NCI-H2196 (cell line): ENCODE data around the gene RHOB.

Experiments used
- DNase-seq: peaks from one replicate; lab custom pipeline; 2025; ENCODE audit not compliant: unreplicated experiment; lab: John Stamatoyannopoulos, UW

Gene RHOB

DNA sequence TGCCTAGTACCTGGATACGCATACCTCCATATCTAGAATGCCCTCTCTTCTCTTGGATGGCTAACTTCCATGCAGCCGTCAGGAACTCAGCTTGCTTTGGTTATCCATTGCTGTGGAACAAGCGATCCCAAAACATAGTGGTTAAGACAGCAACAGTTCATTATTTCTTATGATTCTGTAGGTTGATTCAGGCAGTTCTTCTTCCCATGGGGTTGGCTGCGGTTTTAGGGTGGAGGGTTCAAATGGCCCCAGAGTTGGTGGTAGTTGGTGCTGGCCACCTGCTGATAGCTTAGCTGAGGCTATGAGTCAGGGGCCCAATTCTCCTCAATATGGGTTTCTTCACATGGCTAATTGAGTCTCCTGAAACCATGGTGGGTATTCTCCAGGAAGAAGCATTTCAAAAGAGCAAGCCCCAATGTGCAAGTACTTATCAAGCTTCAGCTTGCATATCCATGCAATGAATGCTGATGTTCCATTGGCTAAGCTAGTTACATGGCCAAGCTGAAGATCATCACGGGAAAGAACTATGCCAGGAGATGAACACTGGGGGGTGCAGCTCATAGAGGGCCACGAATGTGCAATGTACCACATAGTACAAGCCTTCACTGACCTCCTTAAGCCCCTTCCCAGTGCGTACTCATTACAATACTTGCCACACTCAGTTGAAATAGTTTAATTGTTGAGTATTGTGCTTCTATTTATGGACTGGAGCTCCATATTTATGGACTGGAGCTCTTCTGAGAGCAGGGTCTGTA, 10.0 kb upstream of the RHOB start:
- no peak for DNase-seq

DNA sequence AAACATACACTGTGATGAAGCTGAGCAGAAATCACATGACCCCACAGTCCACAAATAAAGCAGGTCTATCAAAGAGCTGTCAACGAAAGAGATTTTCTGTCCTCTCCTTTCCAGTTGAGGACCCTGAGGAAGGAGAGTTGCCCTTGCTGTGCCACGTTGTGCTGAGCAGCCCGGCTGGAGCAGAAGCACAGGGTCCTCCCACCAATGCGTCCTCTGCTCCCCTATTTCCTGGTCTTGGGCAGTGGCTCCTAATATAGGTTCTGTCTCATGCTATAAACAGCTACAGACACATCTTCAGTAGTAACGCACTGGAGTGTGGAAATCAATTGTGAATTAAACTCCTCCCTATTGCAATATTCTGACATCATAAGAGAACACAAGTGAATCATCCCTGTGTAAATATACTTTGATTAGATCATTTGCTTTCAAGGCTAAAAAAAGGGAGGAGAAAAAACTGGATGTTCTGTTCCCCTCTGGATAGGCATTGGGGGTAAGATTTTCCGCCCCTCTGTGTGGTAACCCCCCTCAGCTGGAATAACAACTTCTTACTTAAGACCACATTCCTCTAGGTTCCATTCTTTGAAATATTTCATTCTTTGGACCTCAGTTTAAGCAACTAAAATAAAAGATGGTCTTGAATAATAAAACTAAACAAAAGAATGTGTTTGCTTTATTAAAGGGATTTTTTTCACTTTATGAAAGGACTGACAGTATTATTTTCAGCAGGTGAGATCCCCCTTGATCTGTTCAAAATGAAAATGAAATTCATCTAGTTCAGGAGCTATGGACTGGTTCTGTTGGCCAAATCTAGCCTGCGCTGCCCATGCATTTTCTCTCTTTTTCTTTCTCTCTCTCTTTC, 8.3 kb upstream of the RHOB start:
- peak; percentile 57 for DNase-seq

DNA sequence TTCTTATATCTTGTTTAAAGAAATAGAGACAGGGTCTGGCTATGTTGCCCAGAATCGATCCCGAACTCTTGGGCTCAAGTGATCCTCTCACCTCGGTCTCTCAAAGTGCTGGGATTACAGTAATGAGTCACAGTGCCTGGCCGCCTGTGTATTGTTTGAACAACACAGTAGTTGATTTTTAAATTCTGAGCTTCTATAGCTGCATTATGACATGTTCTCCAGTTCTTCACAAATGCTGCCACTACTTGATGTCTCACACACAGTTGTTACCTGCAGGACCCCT, 7.7 kb upstream of the RHOB start:
- DNase-seq: no peak

DNA sequence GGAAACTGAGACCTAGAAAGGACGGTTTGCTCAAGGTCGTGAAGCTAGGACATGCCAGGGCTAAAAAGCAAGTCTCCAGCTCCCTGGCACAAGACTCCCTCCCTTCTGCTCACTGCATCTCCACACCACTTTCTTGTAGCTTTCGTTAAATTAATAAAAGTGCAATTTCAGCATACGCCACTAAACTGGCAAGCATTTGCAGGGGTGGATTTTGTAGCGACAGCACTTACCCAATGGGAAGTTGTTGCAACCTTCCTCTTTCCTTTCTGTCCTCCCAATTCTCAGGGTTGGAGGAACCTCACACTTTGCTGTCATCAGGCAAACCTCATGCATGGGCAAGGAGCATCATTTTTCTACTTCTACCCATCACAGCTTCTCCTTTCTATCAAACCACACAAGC, 7.4 kb upstream of the RHOB start:
- DNase-seq: no peak

DNA sequence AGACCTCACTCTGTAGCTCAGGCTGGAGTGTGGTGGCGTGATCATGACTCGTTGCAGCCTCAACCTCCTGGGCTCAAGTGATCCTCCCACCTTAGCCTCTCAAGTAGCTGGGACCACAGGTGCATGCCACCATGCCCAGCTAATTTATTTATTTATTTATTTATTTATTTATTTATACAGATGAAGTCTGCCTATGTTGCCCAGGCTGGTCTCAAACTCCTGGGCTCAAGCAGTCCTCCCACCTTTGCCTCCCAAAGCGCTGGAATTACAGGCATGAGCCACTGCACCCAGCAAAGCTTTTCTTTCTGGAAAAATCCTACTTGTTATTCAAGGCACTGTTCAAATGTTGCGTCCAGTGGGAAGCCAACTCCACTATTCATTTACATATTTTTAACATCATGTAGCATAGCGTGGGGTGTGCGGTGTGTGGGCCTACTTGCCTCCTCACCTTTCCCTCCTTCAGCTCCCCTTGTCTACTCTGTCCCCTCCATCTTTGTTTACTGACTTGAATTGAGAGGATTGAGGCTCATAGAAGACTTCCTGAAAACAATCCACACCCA, 6.8 kb upstream of the RHOB start:
- no peak for DNase-seq

DNA sequence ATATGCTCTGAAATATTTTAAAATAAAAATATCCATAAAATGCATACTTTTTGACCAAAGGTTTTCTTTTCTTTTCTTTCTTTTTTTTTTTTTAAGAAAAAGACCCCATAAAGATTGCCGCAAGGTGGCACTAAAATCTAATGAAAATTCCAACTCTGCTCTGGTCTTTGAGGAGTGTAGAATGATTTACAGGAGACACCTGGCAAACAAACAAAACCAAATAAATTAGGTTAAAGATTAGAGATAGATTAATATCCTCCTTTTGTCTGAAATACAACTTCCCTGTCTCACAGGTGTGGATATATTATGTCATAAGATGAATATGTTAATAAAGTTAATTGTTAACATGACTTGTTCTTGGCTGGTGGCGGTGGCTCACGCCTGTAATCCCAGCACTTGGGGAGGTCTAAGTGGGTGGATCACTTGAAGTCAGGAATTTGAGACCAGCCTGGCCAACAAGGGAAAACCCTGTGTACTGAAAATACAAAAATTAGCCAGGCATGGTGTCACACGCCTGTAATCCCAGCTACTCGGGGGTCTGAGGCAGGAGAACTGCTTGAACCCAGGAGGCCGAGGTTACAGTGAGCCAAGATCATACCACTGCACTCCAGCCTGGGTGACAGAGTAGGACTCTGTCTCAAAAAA, 3.5 kb upstream of the RHOB start:
- DNase-seq: peak; percentile 60

DNA sequence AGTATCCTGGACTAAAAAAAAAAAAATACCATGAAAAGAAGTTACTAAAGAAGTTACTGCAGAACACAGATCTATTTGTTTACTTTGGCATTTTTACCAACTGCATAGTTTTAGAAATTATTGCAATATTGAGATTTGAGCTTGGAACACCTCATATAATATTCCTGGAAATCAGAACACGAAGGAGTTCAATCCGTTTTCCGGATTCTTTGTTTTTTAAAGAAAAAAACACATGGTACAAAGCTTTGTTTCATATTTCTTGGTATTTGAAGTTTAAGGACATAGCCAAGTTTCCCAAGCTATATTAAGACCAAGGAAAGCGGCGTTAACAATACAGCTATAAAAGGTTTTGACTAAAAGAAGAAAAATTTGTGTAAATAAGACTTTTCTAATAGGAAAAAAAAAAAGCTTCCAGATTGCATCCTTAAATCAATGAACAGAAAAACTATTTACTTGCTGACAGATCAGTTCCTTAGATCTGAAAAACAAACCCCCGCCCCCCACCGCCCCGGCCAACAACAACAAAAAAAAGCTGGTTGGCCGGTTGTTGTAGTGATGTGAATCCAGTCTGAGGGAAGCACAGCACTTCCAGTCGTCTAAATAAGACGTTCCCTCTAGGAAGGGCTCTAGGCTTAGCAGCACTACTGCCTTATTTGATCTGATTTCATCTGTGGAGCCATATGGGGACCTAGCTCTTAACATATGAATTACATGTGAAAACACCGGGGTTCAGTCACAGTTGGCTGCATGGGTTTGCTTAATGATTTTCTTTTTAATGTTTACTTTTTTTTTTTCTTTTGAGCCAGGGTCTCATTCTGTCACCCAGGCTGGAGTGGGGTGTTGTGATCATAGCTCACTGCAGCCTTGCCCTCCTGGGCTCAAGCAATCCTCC, 2.5 kb upstream of the RHOB start:
- no peak for DNase-seq

DNA sequence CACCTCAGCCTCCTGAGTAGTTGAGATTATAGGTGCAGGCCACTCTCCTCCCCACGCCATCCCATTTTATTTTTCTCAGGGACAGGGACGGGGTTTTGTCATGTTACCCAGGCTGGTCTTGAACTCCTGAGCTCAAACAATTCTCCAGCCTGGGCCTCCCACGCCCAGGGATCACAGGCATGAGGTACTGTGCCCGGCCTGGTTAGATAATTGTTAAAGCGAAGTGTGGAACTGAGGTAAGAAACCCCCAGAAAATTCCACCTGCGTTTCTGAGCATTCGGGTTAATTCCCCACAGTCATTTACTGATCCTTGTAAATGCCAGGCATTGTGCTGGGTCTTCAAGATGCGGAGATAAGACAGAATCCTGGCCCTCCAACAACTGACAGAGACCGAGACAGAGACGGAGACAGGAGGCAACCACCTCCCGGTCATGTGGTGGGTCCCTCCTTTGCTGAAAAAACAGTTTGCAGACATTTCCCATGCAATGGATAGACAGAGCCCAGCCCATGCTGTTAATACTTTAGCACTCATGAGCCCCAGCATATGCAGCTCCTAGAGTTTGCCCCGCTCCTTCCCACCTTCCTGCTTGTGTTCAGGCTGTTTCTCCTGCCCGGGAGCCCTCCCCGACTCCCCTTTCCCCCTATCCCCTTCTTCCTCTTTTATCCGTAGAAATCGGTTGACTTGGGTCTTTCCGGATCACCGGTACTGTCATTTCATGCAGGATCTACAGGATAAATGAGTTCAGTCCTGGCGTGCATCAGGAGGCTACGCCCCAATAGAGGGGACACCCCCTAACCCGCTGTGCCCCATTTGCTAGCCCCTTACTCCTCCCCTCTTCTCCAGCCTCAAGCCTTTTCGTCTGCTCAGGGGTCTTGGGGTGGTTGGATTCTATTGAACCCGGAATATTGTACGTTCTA, 1.6 kb upstream of the RHOB start:
- DNase-seq: no peak

DNA sequence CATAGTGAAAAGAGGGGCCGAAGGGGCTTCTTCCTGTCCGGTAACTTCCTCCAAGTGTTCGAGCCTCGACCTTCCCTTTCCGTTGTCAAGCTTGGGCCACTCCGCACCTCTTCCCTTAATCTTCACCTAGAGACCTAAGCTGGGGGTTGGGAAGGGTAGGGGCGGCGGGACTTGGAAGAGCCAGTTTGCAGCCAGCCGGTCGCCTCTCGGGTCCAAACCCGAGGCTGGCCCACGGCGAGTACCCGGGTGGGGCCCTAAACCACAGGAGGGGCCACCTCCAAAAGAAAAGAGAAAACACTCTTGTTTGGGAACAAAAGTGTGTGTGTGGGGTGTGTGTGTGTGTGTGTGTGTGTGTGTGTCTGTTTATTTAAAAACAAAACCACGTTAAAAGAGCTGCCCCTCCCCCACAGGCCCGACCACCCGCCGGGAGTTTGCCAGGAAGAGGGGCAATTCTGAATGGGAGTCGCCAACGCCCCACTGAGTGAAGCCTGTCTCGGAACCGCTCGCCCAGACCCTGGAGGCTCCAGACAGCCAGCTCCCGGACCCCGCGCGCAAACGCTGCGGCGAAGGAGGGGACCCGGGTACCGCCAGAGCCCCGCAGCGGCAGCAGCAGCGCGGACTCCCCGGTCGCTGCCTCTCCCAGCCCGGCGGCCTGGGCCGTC, 488 bp upstream of the RHOB start:
- DNase-seq: no peak

DNA sequence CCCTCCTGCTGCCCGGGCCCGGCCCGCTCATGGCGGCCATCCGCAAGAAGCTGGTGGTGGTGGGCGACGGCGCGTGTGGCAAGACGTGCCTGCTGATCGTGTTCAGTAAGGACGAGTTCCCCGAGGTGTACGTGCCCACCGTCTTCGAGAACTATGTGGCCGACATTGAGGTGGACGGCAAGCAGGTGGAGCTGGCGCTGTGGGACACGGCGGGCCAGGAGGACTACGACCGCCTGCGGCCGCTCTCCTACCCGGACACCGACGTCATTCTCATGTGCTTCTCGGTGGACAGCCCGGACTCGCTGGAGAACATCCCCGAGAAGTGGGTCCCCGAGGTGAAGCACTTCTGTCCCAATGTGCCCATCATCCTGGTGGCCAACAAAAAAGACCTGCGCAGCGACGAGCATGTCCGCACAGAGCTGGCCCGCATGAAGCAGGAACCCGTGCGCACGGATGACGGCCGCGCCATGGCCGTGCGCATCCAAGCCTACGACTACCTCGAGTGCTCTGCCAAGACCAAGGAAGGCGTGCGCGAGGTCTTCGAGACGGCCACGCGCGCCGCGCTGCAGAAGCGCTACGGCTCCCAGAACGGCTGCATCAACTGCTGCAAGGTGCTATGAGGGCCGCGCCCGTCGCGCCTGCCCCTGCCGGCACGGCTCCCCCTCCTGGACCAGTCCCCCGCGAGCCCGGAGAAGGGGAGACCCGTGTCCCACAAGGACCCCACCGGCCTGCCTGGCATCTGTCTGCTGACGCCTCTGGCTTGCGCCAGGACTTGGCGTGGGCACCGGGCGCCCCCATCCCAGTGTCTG, 767 bp downstream of the RHOB start:
- DNase-seq: no peak

DNA sequence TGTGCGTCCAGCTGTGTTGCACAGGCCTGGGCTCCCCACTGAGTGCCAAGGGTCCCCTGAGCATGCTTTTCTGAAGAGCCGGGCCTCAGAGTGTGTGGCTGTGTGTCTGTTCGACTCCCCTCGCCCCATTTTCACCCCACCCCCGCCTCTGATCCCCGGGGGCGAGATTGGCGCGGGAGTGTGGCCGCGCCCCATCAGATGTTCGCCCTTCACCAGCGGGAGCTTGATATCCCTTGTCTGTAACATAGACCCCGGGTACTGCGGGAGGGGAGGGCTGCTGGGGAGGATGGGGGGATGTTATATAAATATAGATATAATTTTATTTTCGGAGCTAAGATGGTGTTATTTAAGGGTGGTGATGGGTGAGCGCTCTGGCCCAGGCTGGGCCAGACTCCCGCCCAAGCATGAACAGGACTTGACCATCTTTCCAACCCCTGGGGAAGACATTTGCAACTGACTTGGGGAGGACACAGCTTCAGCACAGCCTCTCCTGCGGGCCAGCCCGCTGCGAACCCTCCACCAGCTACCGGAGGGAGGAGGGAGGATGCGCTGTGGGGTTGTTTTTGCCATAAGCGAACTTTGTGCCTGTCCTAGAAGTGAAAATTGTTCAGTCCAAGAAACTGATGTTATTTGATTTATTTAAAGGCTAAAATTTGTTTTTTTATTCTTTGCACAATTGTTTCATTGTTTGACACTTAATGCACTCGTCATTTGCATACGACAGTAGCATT, 1.5 kb downstream of the RHOB start:
- DNase-seq: no peak

DNA sequence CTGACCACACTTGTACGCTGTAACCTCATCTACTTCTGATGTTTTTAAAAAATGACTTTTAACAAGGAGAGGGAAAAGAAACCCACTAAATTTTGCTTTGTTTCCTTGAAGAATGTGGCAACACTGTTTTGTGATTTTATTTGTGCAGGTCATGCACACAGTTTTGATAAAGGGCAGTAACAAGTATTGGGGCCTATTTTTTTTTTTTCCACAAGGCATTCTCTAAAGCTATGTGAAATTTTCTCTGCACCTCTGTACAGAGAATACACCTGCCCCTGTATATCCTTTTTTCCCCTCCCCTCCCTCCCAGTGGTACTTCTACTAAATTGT, 2.1 kb downstream of the RHOB start:
- DNase-seq: no peak

DNA sequence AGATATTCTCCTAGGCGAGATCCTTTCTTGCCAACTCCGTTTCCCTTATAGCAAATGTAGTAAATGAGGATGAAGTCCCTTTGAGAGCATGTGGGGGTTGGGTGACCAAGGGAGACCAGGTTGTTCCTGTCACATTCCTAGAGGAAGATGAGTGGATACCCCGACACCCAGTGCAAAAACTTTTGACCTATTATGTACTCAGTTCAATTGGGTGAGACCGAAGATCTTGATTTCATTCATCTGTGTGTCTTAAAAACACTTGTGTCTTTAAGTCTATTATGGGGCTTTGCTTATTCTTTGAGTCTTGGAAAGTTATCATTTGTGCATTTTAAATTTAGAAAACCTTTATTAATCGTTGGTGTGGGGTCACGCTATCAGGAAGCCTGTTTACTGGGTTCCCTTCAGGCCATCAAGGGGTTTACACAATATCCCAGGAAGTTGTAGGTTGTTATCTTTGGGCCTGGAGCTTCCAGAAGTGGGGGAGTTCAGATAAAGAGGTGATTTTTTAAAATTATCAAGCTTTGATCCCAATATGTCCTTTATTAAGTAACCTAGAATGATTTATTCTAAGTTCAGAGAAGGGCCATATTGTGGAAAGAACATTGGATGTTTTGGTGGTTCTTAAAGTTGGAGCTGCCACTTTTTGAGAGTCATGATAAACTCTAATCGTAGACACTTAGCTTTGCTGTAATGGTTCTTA, 2.8 kb downstream of the RHOB start:
- no peak for DNase-seq

DNA sequence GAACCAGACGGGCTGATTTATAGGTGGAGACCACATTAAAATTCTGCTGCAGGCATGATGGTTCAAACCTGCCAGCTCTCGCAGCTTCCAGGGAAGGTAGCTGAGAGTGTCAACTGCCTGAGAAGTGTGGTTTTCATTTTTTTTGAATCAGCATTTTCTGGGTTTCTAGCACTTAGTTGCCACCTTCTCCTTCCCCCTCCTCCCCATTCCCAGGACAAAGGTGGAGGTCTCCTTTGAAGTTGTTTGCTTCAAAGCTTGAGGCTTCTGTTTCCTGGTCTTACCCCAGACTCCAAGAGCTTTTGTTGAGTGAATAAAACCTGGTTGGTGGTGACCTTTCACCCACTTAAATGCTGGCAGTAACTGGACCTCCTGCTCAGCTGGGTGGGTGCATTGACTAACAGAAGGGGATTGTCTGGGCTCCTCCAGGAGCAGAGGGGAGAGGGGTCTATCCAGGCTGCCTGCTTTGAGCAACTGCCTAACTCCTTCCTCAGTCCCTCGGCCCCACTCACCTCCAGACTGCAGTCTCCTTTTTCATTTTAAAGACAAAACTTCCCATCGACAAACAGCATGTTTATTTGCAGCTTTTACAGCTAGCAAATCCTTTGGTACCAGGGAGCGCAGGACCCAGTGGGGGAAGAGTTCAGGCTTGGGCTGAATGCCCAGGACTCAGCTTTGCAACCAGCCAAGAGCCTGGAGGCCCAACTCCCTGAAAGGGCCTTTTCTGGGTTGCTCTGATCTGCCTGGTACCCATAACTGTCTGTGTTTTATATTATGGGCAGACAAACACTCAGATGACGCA, 3.5 kb downstream of the RHOB start:
- no peak for DNase-seq

DNA sequence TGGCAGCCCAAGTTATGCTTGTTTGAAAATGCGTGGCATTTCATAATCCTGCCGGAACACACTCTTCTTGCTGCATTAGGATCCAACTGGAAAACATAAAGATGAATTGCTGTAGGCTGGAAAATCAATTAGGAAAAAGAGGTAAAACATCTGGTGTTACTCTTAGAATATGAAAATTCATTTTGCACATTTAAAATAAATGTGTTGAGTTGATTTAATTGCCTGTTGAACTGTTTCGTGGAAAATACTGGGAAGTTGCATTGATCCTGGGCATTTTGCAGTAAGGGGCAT, 4.1 kb downstream of the RHOB start:
- no peak for DNase-seq

DNA sequence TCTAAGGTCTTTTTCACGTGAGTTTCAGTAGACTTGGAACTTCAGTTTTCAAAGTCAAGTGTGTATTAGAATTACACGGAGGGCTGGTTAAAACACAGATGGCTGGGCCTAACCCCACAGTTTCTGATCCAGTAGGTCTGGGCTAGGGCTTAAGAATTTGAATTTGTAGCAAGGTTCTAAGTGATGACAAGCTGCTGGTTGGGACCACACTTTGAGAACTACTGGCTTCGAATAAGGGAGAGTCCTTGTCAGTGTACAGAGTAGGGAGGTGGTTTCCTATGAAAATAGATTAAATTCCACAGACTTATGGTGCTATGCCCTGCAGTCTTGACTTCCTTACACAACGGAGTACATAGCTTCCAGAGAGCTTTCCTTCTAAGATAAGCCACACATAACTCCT, 4.5 kb downstream of the RHOB start:
- no peak for DNase-seq
